T-helper 2 cell treated with Interferon-gamma antibody and Interleukin-4, amounts not matched to agents 5 μg/mL and 100 μg/mL, for 36 hours (primary cell): Measurements from ENCODE around the gene C1QL1.

Experiments
- DNase-seq: peaks from one replicate; pipeline ENCODE4 v3.0.0; 2021; ENCODE audit warnings: low spot score
- H3K27ac Mint-ChIP-seq: one replicate; pipeline ENCODE4 v1.8.0; 2021; ENCODE audit warnings: mild to moderate bottlenecking, mixed read lengths
- H3K27me3 Mint-ChIP-seq: one replicate; pipeline ENCODE4 v1.8.0; 2021; ENCODE audit warnings: low read depth, mixed read lengths
- H3K36me3 Mint-ChIP-seq: one replicate; pipeline ENCODE4 v1.8.0; 2021; ENCODE audit warnings: low read depth, mixed read lengths
- H3K4me1 Mint-ChIP-seq: one replicate; pipeline ENCODE4 v1.8.0; 2021; ENCODE audit warnings: low read depth, mixed read lengths
- H3K4me3 Mint-ChIP-seq: one replicate; pipeline ENCODE4 v1.8.0; 2022; ENCODE audit warnings: mild to moderate bottlenecking, moderate library complexity, mixed read lengths
- H3K9me3 Mint-ChIP-seq: one replicate; pipeline ENCODE4 v1.8.0; 2021; ENCODE audit warnings: mixed read lengths

The C1QL1 gene

GRCh38 chr17:44978807-44979206, 10.7 kb upstream of the C1QL1 start:
- Mint-ChIP-seq H3K36me3 (no peaks in the 10 kb centered on the region), H3K27ac (no peak overlapping the region), H3K4me1 (no peaks in the 10 kb centered on the region), H3K4me3 (no peak overlapping the region), H3K9me3 (no peaks in the 10 kb centered on the region), H3K27me3 (peaks cover 37% of the 10 kb centered on the region)
- DNase-seq: no peak

GRCh38 chr17:44977814-44978550, 9.9 kb upstream of the C1QL1 start:
- Mint-ChIP-seq H3K4me3 (no peak overlapping the region), H3K27me3 (peaks cover 37% of the 10 kb centered on the region), H3K4me1 (no peaks in the 10 kb centered on the region), H3K27ac (no peak overlapping the region), H3K36me3 (no peaks in the 10 kb centered on the region), H3K9me3 (no peaks in the 10 kb centered on the region)
- DNase-seq: no peak

GRCh38 chr17:44977065-44977464, 9.0 kb upstream of the C1QL1 start:
- H3K36me3 Mint-ChIP-seq: no peaks in the 10 kb centered on the region
- no peak for DNase-seq
- H3K27ac Mint-ChIP-seq: no peak overlapping the region
- H3K9me3 Mint-ChIP-seq: no peaks in the 10 kb centered on the region
- peaks cover 3% of the 10 kb centered on the region for H3K4me1 Mint-ChIP-seq
- H3K4me3 Mint-ChIP-seq: no peak overlapping the region
- peaks cover 37% of the 10 kb centered on the region for H3K27me3 Mint-ChIP-seq

- no peak for DNase-seq
- Mint-ChIP-seq H3K9me3 (no peaks in the 10 kb centered on the region), H3K4me3 (no peak overlapping the region), H3K36me3 (no peaks in the 10 kb centered on the region), H3K27ac (no peak overlapping the region), H3K27me3 (peaks cover 39% of the 10 kb centered on the region), H3K4me1 (peaks cover 6% of the 10 kb centered on the region)
Observed at GRCh38 chr17:44976206-44976605, 8.1 kb upstream of the C1QL1 start.

- no peak overlapping the region for H3K4me3 Mint-ChIP-seq
- H3K9me3 Mint-ChIP-seq: no peaks in the 10 kb centered on the region
- peaks cover 19% of the 10 kb centered on the region for H3K4me1 Mint-ChIP-seq
- no peak overlapping the region for H3K27ac Mint-ChIP-seq
- peaks cover 55% of the 10 kb centered on the region for H3K27me3 Mint-ChIP-seq
- no peaks in the 10 kb centered on the region for H3K36me3 Mint-ChIP-seq
- DNase-seq: no peak
Observed at GRCh38 chr17:44972953-44973352, 4.8 kb upstream of the C1QL1 start.

- Mint-ChIP-seq H3K4me3 (no peak overlapping the region), H3K27me3 (peaks cover 54% of the 10 kb centered on the region), H3K27ac (no peak overlapping the region), H3K36me3 (no peaks in the 10 kb centered on the region), H3K9me3 (no peaks in the 10 kb centered on the region), H3K4me1 (peaks cover 19% of the 10 kb centered on the region)
- DNase-seq: peak; percentile 75
Observed at GRCh38 chr17:44971776-44972483, 3.8 kb upstream of the C1QL1 start.

GRCh38 chr17:44970136-44970741, 2.1 kb upstream of the C1QL1 start:
- H3K9me3 Mint-ChIP-seq: no peaks in the 10 kb centered on the region
- H3K27me3 Mint-ChIP-seq: peaks cover 62% of the 10 kb centered on the region
- H3K4me3 Mint-ChIP-seq: peak overlapping the region; percentile 79
- peak; percentile 27 for DNase-seq
- peaks cover 2% of the 10 kb centered on the region for H3K36me3 Mint-ChIP-seq
- H3K27ac Mint-ChIP-seq: no peak overlapping the region
- peaks cover 19% of the 10 kb centered on the region for H3K4me1 Mint-ChIP-seq

GRCh38 chr17:44969144-44969780, 1.2 kb upstream of the C1QL1 start:
- peaks cover 2% of the 10 kb centered on the region for H3K36me3 Mint-ChIP-seq
- H3K27ac Mint-ChIP-seq: no peak overlapping the region
- peaks cover 67% of the 10 kb centered on the region for H3K27me3 Mint-ChIP-seq
- no peaks in the 10 kb centered on the region for H3K9me3 Mint-ChIP-seq
- peak overlapping the region; percentile 79 for H3K4me3 Mint-ChIP-seq
- H3K4me1 Mint-ChIP-seq: peaks cover 19% of the 10 kb centered on the region
- no peak for DNase-seq

- Mint-ChIP-seq H3K4me1 (peaks cover 19% of the 10 kb centered on the region), H3K4me3 (no peak overlapping the region), H3K9me3 (no peaks in the 10 kb centered on the region), H3K27ac (no peak overlapping the region), H3K36me3 (peaks cover 2% of the 10 kb centered on the region), H3K27me3 (peaks cover 78% of the 10 kb centered on the region)
- no peak for DNase-seq
Observed at GRCh38 chr17:44967907-44968224, 237 bp downstream of the C1QL1 start.

GRCh38 chr17:44967026-44967906, 837 bp downstream of the C1QL1 start:
- no peaks in the 10 kb centered on the region for H3K9me3 Mint-ChIP-seq
- peaks cover 2% of the 10 kb centered on the region for H3K36me3 Mint-ChIP-seq
- no peak overlapping the region for H3K27ac Mint-ChIP-seq
- no peak for DNase-seq
- H3K4me3 Mint-ChIP-seq: no peak overlapping the region
- peaks cover 18% of the 10 kb centered on the region for H3K4me1 Mint-ChIP-seq
- H3K27me3 Mint-ChIP-seq: peaks cover 80% of the 10 kb centered on the region

- Mint-ChIP-seq H3K4me3 (no peak overlapping the region), H3K36me3 (peaks cover 2% of the 10 kb centered on the region), H3K9me3 (no peaks in the 10 kb centered on the region), H3K27ac (no peak overlapping the region), H3K4me1 (peaks cover 13% of the 10 kb centered on the region), H3K27me3 (peaks cover 77% of the 10 kb centered on the region)
- no peak for DNase-seq
Observed at GRCh38 chr17:44966348-44967025, 1.6 kb downstream of the C1QL1 start.

- Mint-ChIP-seq H3K36me3 (peaks cover 2% of the 10 kb centered on the region), H3K9me3 (no peaks in the 10 kb centered on the region), H3K27me3 (peaks cover 76% of the 10 kb centered on the region), H3K4me3 (no peak overlapping the region), H3K4me1 (peaks cover 13% of the 10 kb centered on the region), H3K27ac (no peak overlapping the region)
- no peak for DNase-seq
Observed at GRCh38 chr17:44965481-44966234, 2.4 kb downstream of the C1QL1 start.
